ENCODE data around the gene ATG7. TPM values are rescaled to one million over a fixed set of nuclear protein-coding genes. Genes with fewer than 3 reads are reported as not detected.
"Not testable (repeated sequence)": the region's sequence is repeated elsewhere in the genome, so short reads cannot be mapped to it uniquely, and the experiment has no call there.

Gene ATG7
- polyA plus RNA-seq, 1 donor: 16.6 TPM

DNA sequence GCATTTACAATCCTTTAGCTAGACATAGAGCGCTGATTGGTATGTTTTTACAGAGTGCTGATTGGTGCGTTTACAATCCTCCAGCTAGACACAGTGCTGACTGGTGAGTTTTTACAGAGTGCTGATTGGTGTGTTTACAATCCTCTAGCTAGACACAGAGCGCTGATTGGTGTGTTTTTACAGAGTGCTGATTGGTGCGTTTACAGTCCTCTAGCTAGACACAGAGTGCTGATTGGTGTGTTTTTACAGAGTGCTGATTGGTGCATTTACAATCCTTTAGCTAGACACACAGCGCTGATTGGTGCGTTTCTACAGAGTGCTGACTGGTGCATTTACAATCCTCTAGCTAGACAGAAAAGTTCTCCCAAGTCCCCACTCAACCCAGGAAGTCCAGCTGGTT is 76.7 kb downstream of the ATG7 start:
- H3K4me3 ChIP-seq (ENCODE audit: low read length); H3K27me3 ChIP-seq (ENCODE audit: control insufficient read depth, insufficient read depth, low read length); H3K9me3 ChIP-seq (ENCODE audit: control insufficient read depth, low read depth, low read length); H3K27ac ChIP-seq (ENCODE audit: low read length); DNase-seq; H3K4me1 ChIP-seq (ENCODE audit: control insufficient read depth, insufficient read depth, low read length): not testable (repeated sequence)
- no CpG with 5 or more reads among the region's 6 CpGs for WGBS (ENCODE audit: insufficient coverage, low lambda C conversion rate)
- peaks cover 23% of the 10 kb centered on the region for H3K36me3 ChIP-seq (ENCODE audit: control insufficient read depth, insufficient read depth, low read length)

GRCh38 chr3:11349446-11349845 is 77.2 kb downstream of the ATG7 start:
- Histone ChIP-seq H3K4me1 (ENCODE audit: control insufficient read depth, insufficient read depth, low read length) (no peaks in the 10 kb centered on the region), H3K27me3 (ENCODE audit: control insufficient read depth, insufficient read depth, low read length) (no peaks in the 10 kb centered on the region), H3K9me3 (ENCODE audit: control insufficient read depth, low read depth, low read length) (no peaks in the 10 kb centered on the region), H3K36me3 (ENCODE audit: control insufficient read depth, insufficient read depth, low read length) (peaks cover 23% of the 10 kb centered on the region), H3K27ac (ENCODE audit: low read length) (no peak overlapping the region), H3K4me3 (ENCODE audit: low read length) (no peak overlapping the region)
- DNase-seq: no peak
- no CpG with 5 or more reads among the region's 2 CpGs for WGBS (ENCODE audit: insufficient coverage, low lambda C conversion rate)

GRCh38 chr3:11350374-11350773 is 78.2 kb downstream of the ATG7 start:
- peaks cover 22% of the 10 kb centered on the region for H3K36me3 ChIP-seq (ENCODE audit: control insufficient read depth, insufficient read depth, low read length)
- H3K27ac ChIP-seq (ENCODE audit: low read length): no peak overlapping the region
- no peaks in the 10 kb centered on the region for H3K27me3 ChIP-seq (ENCODE audit: control insufficient read depth, insufficient read depth, low read length)
- WGBS (ENCODE audit: insufficient coverage, low lambda C conversion rate): no CpG with 5 or more reads among the region's 2 CpGs
- DNase-seq: no peak
- no peak overlapping the region for H3K4me3 ChIP-seq (ENCODE audit: low read length)
- H3K4me1 ChIP-seq (ENCODE audit: control insufficient read depth, insufficient read depth, low read length): no peaks in the 10 kb centered on the region
- no peaks in the 10 kb centered on the region for H3K9me3 ChIP-seq (ENCODE audit: control insufficient read depth, low read depth, low read length)

DNA sequence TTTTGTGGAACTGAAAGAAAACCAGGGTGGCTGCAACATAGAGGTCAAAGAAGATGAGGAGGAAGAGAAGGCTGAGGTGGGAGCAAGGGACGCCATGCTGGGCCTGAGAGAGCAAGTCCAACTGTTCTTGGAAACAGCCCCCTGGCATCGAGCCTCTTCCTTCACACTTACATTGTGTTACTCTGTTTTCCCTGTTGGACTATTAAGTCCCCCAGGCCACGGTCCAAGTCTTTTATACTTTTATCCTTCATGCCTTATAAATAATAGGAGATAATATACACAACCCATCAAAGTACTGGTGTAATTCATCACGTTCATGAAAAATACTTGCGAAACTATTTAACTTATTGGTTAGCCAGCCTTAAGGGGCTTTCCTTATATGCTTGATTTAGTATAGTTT is 79.3 kb downstream of the ATG7 start:
- Histone ChIP-seq H3K27me3 (ENCODE audit: control insufficient read depth, insufficient read depth, low read length) (no peaks in the 10 kb centered on the region), H3K4me3 (ENCODE audit: low read length) (no peak overlapping the region), H3K36me3 (ENCODE audit: control insufficient read depth, insufficient read depth, low read length) (peaks cover 20% of the 10 kb centered on the region), H3K9me3 (ENCODE audit: control insufficient read depth, low read depth, low read length) (no peaks in the 10 kb centered on the region), H3K4me1 (ENCODE audit: control insufficient read depth, insufficient read depth, low read length) (no peaks in the 10 kb centered on the region), H3K27ac (ENCODE audit: low read length) (no peak overlapping the region)
- no peak for DNase-seq
- WGBS (ENCODE audit: insufficient coverage, low lambda C conversion rate): 100% methylated on average over 1 of the region's 5 CpGs

DNA sequence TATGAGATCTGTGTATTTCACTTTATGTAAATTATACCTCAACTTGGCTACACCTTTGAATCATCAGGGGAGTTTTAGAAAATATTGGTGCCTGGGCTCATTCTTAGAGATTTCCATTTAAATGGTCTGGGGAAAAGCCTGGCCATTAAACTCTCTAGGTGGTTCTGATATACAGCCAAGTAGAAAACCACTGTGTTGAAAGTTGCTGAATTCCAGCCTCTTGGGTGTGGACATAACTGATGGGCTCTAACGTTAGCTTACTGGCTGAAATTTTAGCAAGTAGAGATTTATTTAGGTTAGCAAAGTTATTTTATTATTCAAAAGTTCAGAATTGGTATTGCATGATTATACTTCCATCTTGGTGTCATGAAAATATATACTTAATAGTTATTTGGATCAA is 84.1 kb downstream of the ATG7 start:
- no CpG with 5 or more reads among the region's 1 CpG for WGBS (ENCODE audit: insufficient coverage, low lambda C conversion rate)
- H3K36me3 ChIP-seq (ENCODE audit: control insufficient read depth, insufficient read depth, low read length): peaks cover 25% of the 10 kb centered on the region

GRCh38 chr3:11362600-11362999 is 90.4 kb downstream of the ATG7 start:
- Histone ChIP-seq H3K9me3 (ENCODE audit: control insufficient read depth, low read depth, low read length) (no peaks in the 10 kb centered on the region), H3K4me1 (ENCODE audit: control insufficient read depth, insufficient read depth, low read length) (no peaks in the 10 kb centered on the region), H3K36me3 (ENCODE audit: control insufficient read depth, insufficient read depth, low read length) (peaks cover 49% of the 10 kb centered on the region), H3K27me3 (ENCODE audit: control insufficient read depth, insufficient read depth, low read length) (no peaks in the 10 kb centered on the region), H3K27ac (ENCODE audit: low read length) (no peak overlapping the region), H3K4me3 (ENCODE audit: low read length) (no peak overlapping the region)
- WGBS (ENCODE audit: insufficient coverage, low lambda C conversion rate): no CpG with 5 or more reads among the region's 5 CpGs
- DNase-seq: no peak

More for the DNA sequence above, 84.1 kb downstream of the ATG7 start:
- no peaks in the 10 kb centered on the region for H3K27me3 ChIP-seq (ENCODE audit: control insufficient read depth, insufficient read depth, low read length)
- no peak for DNase-seq
- no peak overlapping the region for H3K27ac ChIP-seq (ENCODE audit: low read length)
- no peaks in the 10 kb centered on the region for H3K9me3 ChIP-seq (ENCODE audit: control insufficient read depth, low read depth, low read length)
- no peak overlapping the region for H3K4me3 ChIP-seq (ENCODE audit: low read length)
- H3K4me1 ChIP-seq (ENCODE audit: control insufficient read depth, insufficient read depth, low read length): no peaks in the 10 kb centered on the region

- H3K4me1 ChIP-seq (ENCODE audit: control insufficient read depth, insufficient read depth, low read length): no peaks in the 10 kb centered on the region
- H3K4me3 ChIP-seq (ENCODE audit: low read length): no peak overlapping the region
- WGBS (ENCODE audit: insufficient coverage, low lambda C conversion rate): 80% methylated on average over 2 of the region's 2 CpGs
- H3K36me3 ChIP-seq (ENCODE audit: control insufficient read depth, insufficient read depth, low read length): peaks cover 42% of the 10 kb centered on the region
- no peak for DNase-seq
- no peaks in the 10 kb centered on the region for H3K9me3 ChIP-seq (ENCODE audit: control insufficient read depth, low read depth, low read length)
- no peaks in the 10 kb centered on the region for H3K27me3 ChIP-seq (ENCODE audit: control insufficient read depth, insufficient read depth, low read length)
- no peak overlapping the region for H3K27ac ChIP-seq (ENCODE audit: low read length)
Measured at GRCh38 chr3:11363715-11364114, 91.5 kb downstream of the ATG7 start.

DNA sequence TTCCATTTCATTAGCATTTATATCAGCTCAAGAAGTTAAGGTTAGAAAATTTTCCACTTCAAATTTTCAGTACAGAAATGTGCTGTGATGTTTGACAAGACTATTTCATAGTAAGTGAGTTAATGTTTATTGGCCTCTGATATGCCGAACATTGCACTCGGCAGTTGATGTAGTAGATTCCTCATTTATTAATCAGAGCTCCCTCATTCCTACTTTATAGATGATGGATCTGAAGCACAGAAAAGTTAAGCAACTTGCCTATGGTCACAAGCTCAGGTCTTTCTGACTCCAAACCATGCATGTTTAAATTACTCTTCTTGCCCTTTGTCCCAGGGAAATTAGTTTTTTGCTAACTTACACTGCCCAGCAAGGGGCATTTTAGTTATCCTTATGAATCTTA is 92.0 kb downstream of the ATG7 start:
- no CpG with 5 or more reads among the region's 2 CpGs for WGBS (ENCODE audit: insufficient coverage, low lambda C conversion rate)
- Histone ChIP-seq H3K27me3 (ENCODE audit: control insufficient read depth, insufficient read depth, low read length) (no peaks in the 10 kb centered on the region), H3K27ac (ENCODE audit: low read length) (no peak overlapping the region), H3K4me1 (ENCODE audit: control insufficient read depth, insufficient read depth, low read length) (no peaks in the 10 kb centered on the region), H3K9me3 (ENCODE audit: control insufficient read depth, low read depth, low read length) (no peaks in the 10 kb centered on the region), H3K4me3 (ENCODE audit: low read length) (no peak overlapping the region), H3K36me3 (ENCODE audit: control insufficient read depth, insufficient read depth, low read length) (peaks cover 42% of the 10 kb centered on the region)
- no peak for DNase-seq

GRCh38 chr3:11367143-11367693 is 95.0 kb downstream of the ATG7 start:
- Histone ChIP-seq H3K27ac (ENCODE audit: low read length) (peak overlapping the region; percentile 40), H3K4me3 (ENCODE audit: low read length) (no peak overlapping the region), H3K9me3 (ENCODE audit: control insufficient read depth, low read depth, low read length) (no peaks in the 10 kb centered on the region), H3K4me1 (ENCODE audit: control insufficient read depth, insufficient read depth, low read length) (no peaks in the 10 kb centered on the region), H3K36me3 (ENCODE audit: control insufficient read depth, insufficient read depth, low read length) (peaks cover 33% of the 10 kb centered on the region), H3K27me3 (ENCODE audit: control insufficient read depth, insufficient read depth, low read length) (no peaks in the 10 kb centered on the region)
- peak; percentile 36 to 58 for DNase-seq
- WGBS (ENCODE audit: insufficient coverage, low lambda C conversion rate): no CpG with 5 or more reads among the region's 2 CpGs

GRCh38 chr3:11370191-11370590 is 98.0 kb downstream of the ATG7 start:
- WGBS (ENCODE audit: insufficient coverage, low lambda C conversion rate): no CpG with 5 or more reads among the region's 3 CpGs
- no peaks in the 10 kb centered on the region for H3K27me3 ChIP-seq (ENCODE audit: control insufficient read depth, insufficient read depth, low read length)
- H3K4me1 ChIP-seq (ENCODE audit: control insufficient read depth, insufficient read depth, low read length): no peaks in the 10 kb centered on the region
- no peak for DNase-seq
- H3K27ac ChIP-seq (ENCODE audit: low read length): no peak overlapping the region
- H3K4me3 ChIP-seq (ENCODE audit: low read length): no peak overlapping the region
- H3K9me3 ChIP-seq (ENCODE audit: control insufficient read depth, low read depth, low read length): no peaks in the 10 kb centered on the region
- H3K36me3 ChIP-seq (ENCODE audit: control insufficient read depth, insufficient read depth, low read length): peaks cover 14% of the 10 kb centered on the region

DNA sequence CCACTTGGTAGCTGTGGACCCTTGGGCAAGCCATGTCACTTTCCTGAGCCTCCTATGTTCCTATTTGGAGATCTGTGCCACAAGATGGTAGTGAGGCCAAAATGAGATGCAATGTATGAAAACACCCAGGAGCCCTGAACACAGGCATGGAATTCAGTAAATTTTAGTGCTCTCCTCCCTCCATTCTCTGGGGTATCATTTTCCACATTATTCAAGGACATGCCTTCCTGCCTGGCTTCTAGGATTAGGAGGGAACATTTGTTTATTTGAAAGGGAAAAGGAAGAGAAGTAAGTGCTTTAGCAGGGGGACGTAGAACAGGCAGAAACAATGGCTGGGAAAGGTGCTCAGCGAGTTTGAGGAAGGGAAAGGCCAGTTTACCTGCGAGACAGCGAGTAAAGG is 98.8 kb downstream of the ATG7 start:
- peaks cover 9% of the 10 kb centered on the region for H3K36me3 ChIP-seq (ENCODE audit: control insufficient read depth, insufficient read depth, low read length)
- no peaks in the 10 kb centered on the region for H3K9me3 ChIP-seq (ENCODE audit: control insufficient read depth, low read depth, low read length)
- no peak overlapping the region for H3K4me3 ChIP-seq (ENCODE audit: low read length)
- no peak for DNase-seq
- no peaks in the 10 kb centered on the region for H3K4me1 ChIP-seq (ENCODE audit: control insufficient read depth, insufficient read depth, low read length)
- WGBS (ENCODE audit: insufficient coverage, low lambda C conversion rate): 80% methylated on average over 1 of the region's 4 CpGs
- no peaks in the 10 kb centered on the region for H3K27me3 ChIP-seq (ENCODE audit: control insufficient read depth, insufficient read depth, low read length)
- no peak overlapping the region for H3K27ac ChIP-seq (ENCODE audit: low read length)

Data from large intestine (tissue), 3 donors.